IMR-90 (cell line): Measurements from ENCODE around the gene PCCA. TPM values are rescaled to one million over a fixed set of nuclear protein-coding genes. Genes with fewer than 3 reads are reported as not detected.

Experiments used
- ATAC-seq: fragments of 200-7000 bp; cut with Tn5 transposase; 2 replicates; pipeline ENCODE4 v1.9.1; 2020; ENCODE audit warnings: low read depth, mild to moderate bottlenecking, moderate library complexity
- BruUV-seq: library from RNA; stranded (reverse); fragments of 400-500 nt; replicated peaks from 2 replicates; lab custom pipeline; 2021; lab: Mats Ljungman, UMichigan
- CTCF ChIA-PET: fragments of 300-600 bp; formaldehyde crosslinking; extraction: SDS; loops from one replicate; lab custom pipeline; 2021; ENCODE audit warnings: antibody characterized with exemption; lab: Yijun Ruan, JAX
- POLR2A ChIA-PET: fragments of 300-600 bp; sonication (Branson Sonifier 250); formaldehyde crosslinking; loops from one replicate; lab custom pipeline; 2022; ENCODE audit warnings: antibody characterized with exemption; ENCODE audit not compliant: unreplicated experiment; lab: Charles Lee
- DNase-seq: peaks from one replicate; pipeline ENCODE4 v3.0.0; 2013
- H2AFZ ChIP-seq: replicated peaks from 2 replicates; pipeline ENCODE3; 2013; ENCODE audit warnings: low read length, mild to moderate bottlenecking; ENCODE audit not compliant: poor library complexity
- H2AK5ac ChIP-seq: 2 replicates; pipeline ENCODE4 v1.6.1; 2013; ENCODE audit warnings: low read depth, low read length, inconsistent platforms
- H2AK9ac ChIP-seq: replicated peaks from 2 replicates; pipeline ENCODE3; 2013; ENCODE audit warnings: mild to moderate bottlenecking, low read depth, low read length, moderate library complexity; ENCODE audit not compliant: poor library complexity
- H2BK120ac ChIP-seq: 2 replicates; pipeline ENCODE4 v1.6.1; 2013; ENCODE audit warnings: low read depth, low read length, inconsistent platforms
- H2BK15ac ChIP-seq: 3 replicates; pipeline ENCODE4 v1.6.1; 2013; ENCODE audit warnings: low read depth, low read length, inconsistent platforms
- H2BK20ac ChIP-seq: 2 replicates; pipeline ENCODE4 v1.6.1; 2013; ENCODE audit warnings: low read depth, mild to moderate bottlenecking, inconsistent platforms, low read length, moderate library complexity
- H2BK5ac ChIP-seq: 2 replicates; pipeline ENCODE4 v1.6.1; 2013; ENCODE audit warnings: mild to moderate bottlenecking, low read depth, low read length, inconsistent platforms; ENCODE audit not compliant: poor library complexity, severe bottlenecking
- H3K14ac ChIP-seq: replicated peaks from 2 replicates; pipeline ENCODE4 v1.6.1; 2013; ENCODE audit warnings: low read depth, low read length, inconsistent platforms
- H3K18ac ChIP-seq: 2 replicates; pipeline ENCODE4 v1.6.1; 2013; ENCODE audit warnings: low read depth, low read length, control low read depth
- H3K23ac ChIP-seq: 2 replicates; pipeline ENCODE4 v1.6.1; 2013; ENCODE audit warnings: low read depth, low read length, inconsistent platforms
- H3K27ac ChIP-seq: 2 replicates; pipeline ENCODE4 v1.5.1; 2013; ENCODE audit warnings: mild to moderate bottlenecking, control low read depth, low read length; ENCODE audit not compliant: insufficient read depth
- H3K27me3 ChIP-seq: 2 replicates; pipeline ENCODE4 v1.6.1; 2013; ENCODE audit warnings: low read length; ENCODE audit not compliant: control insufficient read depth, insufficient read depth
- H3K36me3 ChIP-seq: 2 replicates; pipeline ENCODE4 v1.6.1; 2013; ENCODE audit warnings: low read length, mixed read lengths; ENCODE audit not compliant: control insufficient read depth, insufficient read depth
- H3K4ac ChIP-seq: 2 replicates; pipeline ENCODE4 v1.6.1; 2013; ENCODE audit warnings: low read depth, low read length, inconsistent platforms
- H3K4me1 ChIP-seq: 2 replicates; pipeline ENCODE4 v1.6.1; 2013; ENCODE audit warnings: low read length, mixed read lengths; ENCODE audit not compliant: control insufficient read depth, insufficient read depth
- H3K4me2 ChIP-seq: 2 replicates; pipeline ENCODE4 v1.6.1; 2013; ENCODE audit warnings: low read depth, mild to moderate bottlenecking, control low read depth, low read length, moderate library complexity
- H3K4me3 ChIP-seq: 2 replicates; pipeline ENCODE4 v1.5.1; 2013; ENCODE audit warnings: low read depth, mild to moderate bottlenecking, control low read depth, low read length, moderate library complexity; ENCODE audit not compliant: insufficient read depth
- H3K56ac ChIP-seq: 2 replicates; pipeline ENCODE4 v1.6.1; 2013; ENCODE audit warnings: low read length, inconsistent platforms; ENCODE audit not compliant: insufficient read depth; ENCODE audit errors: extremely low read depth
- H3K79me1 ChIP-seq, 2 experiments: 2 replicates each; pipeline ENCODE4 v1.6.1; 2013; ENCODE audit warnings: low read length in 2 of 2, inconsistent platforms in 1 of 2, low read depth in 1 of 2
- H3K9ac ChIP-seq: 2 replicates; pipeline ENCODE4 v1.6.1; 2013; ENCODE audit warnings: low read depth, low read length, control low read depth
- H3K9me1 ChIP-seq: 2 replicates; pipeline ENCODE4 v1.6.1; 2013; ENCODE audit warnings: low read length, inconsistent platforms; ENCODE audit not compliant: insufficient read depth
- H3K9me3 ChIP-seq: 2 replicates; pipeline ENCODE4 v1.6.1; 2013; ENCODE audit warnings: low read length; ENCODE audit not compliant: control insufficient read depth, insufficient read depth
- H4K20me1 ChIP-seq: 2 replicates; pipeline ENCODE4 v1.6.1; 2013; ENCODE audit warnings: low read length, inconsistent platforms; ENCODE audit not compliant: insufficient read depth
- H4K5ac ChIP-seq: 2 replicates; pipeline ENCODE4 v1.6.1; 2013; ENCODE audit warnings: mild to moderate bottlenecking, low read depth, low read length, control low read depth
- H4K8ac ChIP-seq, 2 experiments: 2 replicates each; pipeline ENCODE4 v1.6.1; 2013; ENCODE audit warnings: low read depth in 2 of 2, low read length in 2 of 2, control low read depth in 1 of 2, inconsistent platforms in 1 of 2
- H4K91ac ChIP-seq: 2 replicates; pipeline ENCODE4 v1.6.1; 2013; ENCODE audit warnings: low read depth, low read length, inconsistent platforms; ENCODE audit not compliant: insufficient read depth
- BHLHE40 ChIP-seq: fragments of 150-350 bp; IDR thresholded peaks from 2 replicates; pipeline ENCODE4 v1.6.1; 2016; ENCODE audit warnings: mild to moderate bottlenecking, low read depth, low read length
- CEBPB ChIP-seq: IDR thresholded peaks from 2 replicates; pipeline ENCODE4 v1.6.1; 2012; ENCODE audit warnings: low read depth, low read length, improper control_type of control experiment
- CHD1 ChIP-seq: IDR thresholded peaks from 2 replicates; pipeline ENCODE4 v1.6.1; 2012; ENCODE audit warnings: low read depth, low read length, improper control_type of control experiment
- ELK1 ChIP-seq: fragments of 150-350 bp; IDR thresholded peaks from 2 replicates; pipeline ENCODE4 v1.6.1; 2016; ENCODE audit warnings: low read depth, mild to moderate bottlenecking, low read length, moderate library complexity, borderline replicate concordance
- FOS ChIP-seq: fragments of 150-350 bp; IDR thresholded peaks from 2 replicates; pipeline ENCODE4 v1.6.1; 2016; ENCODE audit warnings: low read depth, low read length
- MAFK ChIP-seq: IDR thresholded peaks from 2 replicates; pipeline ENCODE4 v1.6.1; 2012; ENCODE audit warnings: low read depth, low read length, improper control_type of control experiment
- MAZ ChIP-seq: IDR thresholded peaks from 2 replicates; pipeline ENCODE4 v1.6.1; 2012; ENCODE audit warnings: low read depth, mild to moderate bottlenecking, low read length, improper control_type of control experiment, moderate library complexity, borderline replicate concordance
- NFE2L2 ChIP-seq: fragments of 150-350 bp; IDR thresholded peaks from 2 replicates; pipeline ENCODE4 v1.6.1; 2016; ENCODE audit warnings: low read depth, mild to moderate bottlenecking, low read length
- POLR2A ChIP-seq: IDR thresholded peaks from 2 replicates; pipeline ENCODE4 v1.6.1; 2012; ENCODE audit warnings: mild to moderate bottlenecking, low read depth, low read length
- RCOR1 ChIP-seq: IDR thresholded peaks from 2 replicates; pipeline ENCODE4 v1.6.1; 2012; ENCODE audit warnings: mild to moderate bottlenecking, low read length, improper control_type of control experiment; ENCODE audit not compliant: insufficient replicate concordance
- SMC3 ChIP-seq: fragments of 150-350 bp; IDR thresholded peaks from 2 replicates; pipeline ENCODE4 v1.6.1; 2016; ENCODE audit warnings: low read depth, mild to moderate bottlenecking, antibody characterized with exemption, low read length, moderate library complexity
- WGBS, 2 experiments: methylation state at CpG; one replicate each; pipeline versions ENCODE4 v1.1.5 to v1.1.7; 2013; ENCODE audit warnings: missing lambda C conversion rate in 2 of 2; ENCODE audit not compliant: insufficient read length in 1 of 2; ENCODE audit errors: extremely low coverage in 2 of 2; 5-methylcytosine and 5-hydroxymethylcytosine counted together
- dilution Hi-C: fragments of 300-500 bp; cut with HindIII; formaldehyde crosslinking; loops from one replicate; pipeline ENCODE4 v1.14.3; 2018; ENCODE audit warnings: low sequenced_read_pairs; ENCODE audit not compliant: unreplicated experiment
- in situ Hi-C: fragments of 300-500 bp; cut with MboI; formaldehyde crosslinking; loops from 3 replicates; pipeline ENCODE4 v1.14.3; 2019; ENCODE audit warnings: low sequenced_read_pairs, inconsistent platforms, mixed read lengths
- intact Hi-C: fragments of 100-400 bp; cut with micrococcal nuclease; formaldehyde crosslinking; loops from 2 replicates; pipeline ENCODE4 v1.10.0; 2022
- polyA plus RNA-seq, 3 experiments: library from polyadenylated mRNA; depleted of rRNA; stranded (reverse); fragments of >200 nt; gene quantifications; 2 replicates each; pipeline ENCODE4 v1.2.3, GENCODE V29; 2012; ENCODE audit warnings: low replicate concordance in 1 of 3
- total RNA-seq: library from RNA; depleted of rRNA; stranded (reverse); fragments of >200 nt; gene quantifications from 2 replicates; pipeline ENCODE4 v1.2.3, GENCODE V29; 2012
- TF ChIP-seq, protein P1 (sequence below): conservative IDR thresholded peaks from 2 replicates; pipeline ENCODE4 v1.5.1; 2012; ENCODE audit warnings: mild to moderate bottlenecking, low read depth, low read length, improper control_type of control experiment

Gene PCCA
- total and polyA plus RNA-seq, 2 of the 4 experiments (the other 2 are of a cell fraction) = 7.6 to 24.0 TPM

GRCh38 chr13:100340865-100341264, 252.0 kb downstream of the PCCA start:
- no peak overlapping the region for H2AK9ac ChIP-seq
- H2AFZ ChIP-seq = no peak overlapping the region
- POLR2A ChIA-PET = no interaction called here
- no peaks in the 10 kb centered on the region for H3K79me1 ChIP-seq
- no peaks in the 10 kb centered on the region for H3K4me1 ChIP-seq
- no peak for ATAC-seq
- CTCF ChIA-PET = no interaction called here
- no peak overlapping the region for H3K14ac ChIP-seq
- no peak overlapping the region for H4K91ac ChIP-seq
- dilution Hi-C loops (no loop called here), in situ Hi-C loops (no loop called here), intact Hi-C loops (loop anchor here (10.0 kb wide), 1 partner anchor 174 kb away; no protein-coding TSS in a partner anchor)
- no peak overlapping the region for H2BK5ac ChIP-seq
- H2BK15ac ChIP-seq = no peak overlapping the region
- no peak overlapping the region for H3K9ac ChIP-seq
- no peak overlapping the region for H2BK120ac ChIP-seq
- H2AK5ac ChIP-seq = no peak overlapping the region
- no TSS peak for BruUV-seq
- no peak for TF ChIP-seq MAZ
- no peak for TF ChIP-seq RCOR1
- TF ChIP-seq CEBPB = no peak
- TF ChIP-seq NFE2L2 = no peak
- TF ChIP-seq POLR2A = no peak
- TF ChIP-seq SMC3 = no peak
- TF ChIP-seq, protein P1, sequence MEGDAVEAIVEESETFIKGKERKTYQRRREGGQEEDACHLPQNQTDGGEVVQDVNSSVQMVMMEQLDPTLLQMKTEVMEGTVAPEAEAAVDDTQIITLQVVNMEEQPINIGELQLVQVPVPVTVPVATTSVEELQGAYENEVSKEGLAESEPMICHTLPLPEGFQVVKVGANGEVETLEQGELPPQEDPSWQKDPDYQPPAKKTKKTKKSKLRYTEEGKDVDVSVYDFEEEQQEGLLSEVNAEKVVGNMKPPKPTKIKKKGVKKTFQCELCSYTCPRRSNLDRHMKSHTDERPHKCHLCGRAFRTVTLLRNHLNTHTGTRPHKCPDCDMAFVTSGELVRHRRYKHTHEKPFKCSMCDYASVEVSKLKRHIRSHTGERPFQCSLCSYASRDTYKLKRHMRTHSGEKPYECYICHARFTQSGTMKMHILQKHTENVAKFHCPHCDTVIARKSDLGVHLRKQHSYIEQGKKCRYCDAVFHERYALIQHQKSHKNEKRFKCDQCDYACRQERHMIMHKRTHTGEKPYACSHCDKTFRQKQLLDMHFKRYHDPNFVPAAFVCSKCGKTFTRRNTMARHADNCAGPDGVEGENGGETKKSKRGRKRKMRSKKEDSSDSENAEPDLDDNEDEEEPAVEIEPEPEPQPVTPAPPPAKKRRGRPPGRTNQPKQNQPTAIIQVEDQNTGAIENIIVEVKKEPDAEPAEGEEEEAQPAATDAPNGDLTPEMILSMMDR = no peak
- TF ChIP-seq MAFK = no peak
- TF ChIP-seq FOS = no peak
- TF ChIP-seq ELK1 = no peak
- no peak for TF ChIP-seq BHLHE40
- no peak for TF ChIP-seq CHD1
- H3K27me3 ChIP-seq = no peaks in the 10 kb centered on the region
- H4K8ac ChIP-seq = no peak overlapping the region
- DNase-seq = no peak
- H3K4me3 ChIP-seq = no peak overlapping the region
- H3K4ac ChIP-seq = no peak overlapping the region
- peaks cover 3% of the 10 kb centered on the region for H3K9me3 ChIP-seq
- H2BK20ac ChIP-seq = no peak overlapping the region
- H4K20me1 ChIP-seq = no peaks in the 10 kb centered on the region
- H3K23ac ChIP-seq = no peak overlapping the region
- no peak overlapping the region for H3K18ac ChIP-seq
- H3K27ac ChIP-seq = no peak overlapping the region
- peaks cover 2% of the 10 kb centered on the region; the same call in 1 of the 2 replicates for H3K36me3 ChIP-seq
- no peak overlapping the region for H3K56ac ChIP-seq
- H4K5ac ChIP-seq = no peak overlapping the region
- no peaks in the 10 kb centered on the region; the same call in 1 of the 2 replicates for H3K9me1 ChIP-seq
- no peak overlapping the region for H3K4me2 ChIP-seq
- WGBS, 2 experiments = no CpG with 5 or more reads among the region's 2 CpGs
